ENCODE data around the gene LEMD2.

The LEMD2 gene

DNA sequence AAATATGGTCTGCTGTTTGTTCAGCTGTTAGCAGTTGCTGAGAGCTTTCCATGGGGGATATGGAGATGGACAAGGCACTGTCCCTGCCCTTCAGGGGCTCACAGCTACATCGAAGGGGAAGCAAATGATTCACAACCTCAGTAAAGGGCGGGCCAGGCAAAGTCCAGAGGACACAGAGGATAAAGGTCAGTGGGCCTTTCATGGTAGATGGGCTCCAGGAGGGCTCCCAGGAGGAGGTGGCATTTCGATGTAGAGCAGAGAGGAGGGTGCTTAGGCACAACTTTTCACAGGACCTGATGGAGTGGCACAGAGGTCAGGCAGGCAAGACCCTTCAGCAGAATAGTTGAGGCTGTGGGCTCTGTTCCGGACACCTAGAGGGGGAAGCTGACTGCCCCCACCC is 30.1 kb upstream of the LEMD2 start:
- DNase-seq (ENCODE audit: low read depth): no peak

DNA sequence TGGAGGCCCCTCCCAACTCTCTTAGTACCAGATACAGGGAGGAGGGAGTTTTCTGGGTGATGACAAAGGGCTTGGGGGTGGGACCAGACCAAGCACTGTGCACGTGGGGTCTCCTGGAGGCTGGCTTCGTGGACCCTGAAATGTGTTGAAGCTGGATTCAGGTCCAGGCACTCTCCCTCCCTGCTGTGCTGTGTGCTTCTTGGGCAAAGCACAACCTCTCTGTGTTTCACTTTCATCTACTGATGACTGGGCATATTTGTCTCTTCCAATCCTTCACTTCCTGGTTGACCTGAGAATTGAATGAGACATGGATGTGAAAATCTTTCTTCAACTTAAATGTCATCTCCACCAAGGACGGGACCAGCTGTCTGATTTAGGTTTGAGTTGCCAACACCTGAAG is 29.4 kb upstream of the LEMD2 start:
- DNase-seq (ENCODE audit: low read depth): no peak

DNA sequence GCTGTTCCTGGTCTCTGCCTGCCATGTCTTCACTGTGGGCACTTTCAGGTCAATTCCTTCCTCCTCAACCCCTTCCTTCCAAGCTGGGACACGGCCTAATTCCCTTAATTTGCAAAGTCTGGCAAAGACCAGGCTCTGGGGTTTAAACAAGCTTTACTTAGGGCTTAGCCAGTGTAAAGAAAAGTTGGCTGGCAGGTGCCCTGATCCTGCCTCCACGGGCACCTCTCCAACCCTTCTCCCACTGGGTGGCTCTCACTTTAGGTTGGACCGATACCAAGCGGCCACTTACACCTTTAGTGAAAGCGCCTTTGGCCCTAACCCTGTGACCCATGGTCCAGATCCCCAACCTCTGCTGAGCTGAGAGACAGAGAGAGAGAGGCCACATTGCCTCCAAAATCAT is 28.6 kb upstream of the LEMD2 start:
- DNase-seq (ENCODE audit: low read depth): no peak

DNA sequence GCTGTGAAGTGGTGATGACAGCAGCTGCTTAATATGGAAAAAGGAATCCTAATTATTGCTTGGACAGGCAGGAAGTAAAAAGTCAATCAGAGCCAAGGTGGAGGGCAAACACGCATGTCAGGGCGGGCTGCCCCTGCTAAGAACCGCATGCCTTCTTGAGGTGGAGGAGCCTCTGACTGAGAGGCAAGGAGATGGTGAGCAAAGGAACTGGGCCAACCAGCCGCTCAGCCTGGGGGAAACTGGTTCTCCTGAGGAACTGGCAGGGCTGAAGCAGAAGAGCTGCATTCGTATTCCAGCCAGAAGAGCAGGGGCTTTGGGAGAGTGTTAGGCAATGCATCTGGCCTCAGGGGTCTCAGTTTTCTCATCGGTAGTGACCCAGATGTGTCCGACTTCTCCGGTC is 28.0 kb upstream of the LEMD2 start:
- DNase-seq (ENCODE audit: low read depth): no peak

DNA sequence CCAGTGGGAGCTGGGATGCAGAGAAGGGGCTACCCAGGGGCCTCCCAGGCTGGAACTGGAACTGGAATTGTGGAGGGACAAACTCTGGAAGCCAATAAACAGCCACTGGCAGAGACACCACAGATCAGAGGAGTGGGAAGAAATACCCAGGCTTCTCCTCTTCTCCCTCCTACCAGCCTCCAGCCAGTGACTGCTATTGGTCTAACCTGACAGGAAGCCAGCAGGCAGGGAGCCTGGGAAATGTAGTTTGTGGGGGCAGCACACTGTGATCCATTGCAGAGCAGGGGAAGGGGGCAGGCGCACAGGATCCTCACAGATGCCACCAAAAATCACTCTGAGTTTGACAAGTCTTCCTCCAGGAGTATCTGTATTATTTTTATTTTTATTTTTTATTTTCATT is 26.9 kb upstream of the LEMD2 start:
- DNase-seq (ENCODE audit: low read depth): no peak

DNA sequence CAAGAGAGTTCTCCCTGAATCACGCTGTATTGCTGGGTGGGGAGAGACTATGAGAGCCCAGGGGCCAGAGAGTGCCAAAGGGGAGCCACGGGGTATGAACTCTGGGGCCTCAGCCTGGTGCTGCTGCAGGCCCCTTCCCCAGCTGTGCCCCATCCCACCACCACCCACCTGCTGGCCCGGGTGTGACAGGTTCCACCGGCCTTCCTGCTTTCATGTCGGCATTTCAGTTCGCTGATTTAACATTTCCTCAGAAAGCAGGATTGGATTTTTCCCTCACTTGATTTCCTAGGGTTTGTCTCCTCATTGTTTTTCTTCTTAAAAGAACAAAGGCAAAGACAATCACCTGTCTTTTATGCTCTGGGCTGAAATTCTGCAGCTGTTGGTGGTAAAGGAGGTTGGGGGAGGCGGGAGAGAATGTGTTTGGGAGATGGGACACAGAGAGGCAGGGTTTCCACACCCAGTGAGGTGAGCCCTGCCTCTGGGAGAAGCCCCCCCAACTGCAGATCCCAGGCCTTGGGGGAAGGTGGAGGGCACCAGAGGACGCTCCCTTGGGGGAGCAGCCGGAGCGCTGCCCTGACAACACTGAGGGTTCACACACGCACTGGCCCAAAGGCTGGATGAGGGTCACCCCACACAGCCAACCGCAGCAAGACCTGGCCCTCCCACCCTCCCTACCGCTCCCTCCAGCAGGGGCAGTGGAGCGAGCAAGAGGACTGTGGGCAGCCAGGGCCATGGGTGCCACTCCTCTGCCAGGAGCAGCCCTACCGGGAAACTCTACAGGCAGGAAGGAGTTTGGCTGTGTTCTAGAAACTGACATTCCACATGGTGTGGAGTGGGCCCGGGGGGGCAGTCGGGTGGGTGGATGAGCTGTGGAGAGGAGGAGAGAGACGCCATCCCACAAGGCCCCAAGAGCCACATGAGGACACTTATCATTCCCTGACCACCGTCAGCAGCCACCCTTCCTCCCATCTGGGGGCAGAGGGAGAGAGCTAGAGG is 25.4 kb upstream of the LEMD2 start:
- no peak for DNase-seq (ENCODE audit: low read depth)

DNA sequence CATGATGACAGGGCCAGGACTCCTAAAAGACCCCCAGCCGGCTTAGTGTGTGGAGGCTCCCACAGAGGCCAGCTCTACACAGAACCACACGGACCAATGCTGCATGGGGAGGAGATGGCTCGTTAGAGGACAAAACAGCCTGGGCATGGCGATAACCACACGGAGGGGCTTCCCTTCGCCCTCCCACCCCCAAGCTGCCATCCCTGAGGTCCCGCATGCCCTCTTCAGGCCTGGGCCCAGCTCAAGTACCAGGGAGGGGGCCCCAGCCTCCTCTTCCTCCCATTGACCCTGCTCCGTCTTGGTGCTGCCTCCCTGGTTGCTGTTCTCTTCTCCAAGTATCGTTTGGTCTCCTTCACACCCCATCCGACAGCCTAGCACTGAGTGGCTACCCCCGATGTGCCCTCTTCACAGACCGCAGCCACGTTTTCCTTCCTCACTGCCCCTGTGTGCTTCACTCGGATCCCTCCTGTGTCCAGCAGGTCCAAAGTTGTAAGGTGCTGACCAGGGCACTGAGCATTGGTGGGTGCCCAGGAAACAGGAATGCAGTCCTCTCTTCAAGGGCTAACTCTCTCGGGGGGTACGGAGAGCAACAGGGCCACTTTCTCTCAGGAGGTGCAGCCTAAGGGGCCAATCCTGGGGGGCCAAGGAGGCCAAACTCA is 24.4 kb upstream of the LEMD2 start:
- no peak for DNase-seq (ENCODE audit: low read depth)

DNA sequence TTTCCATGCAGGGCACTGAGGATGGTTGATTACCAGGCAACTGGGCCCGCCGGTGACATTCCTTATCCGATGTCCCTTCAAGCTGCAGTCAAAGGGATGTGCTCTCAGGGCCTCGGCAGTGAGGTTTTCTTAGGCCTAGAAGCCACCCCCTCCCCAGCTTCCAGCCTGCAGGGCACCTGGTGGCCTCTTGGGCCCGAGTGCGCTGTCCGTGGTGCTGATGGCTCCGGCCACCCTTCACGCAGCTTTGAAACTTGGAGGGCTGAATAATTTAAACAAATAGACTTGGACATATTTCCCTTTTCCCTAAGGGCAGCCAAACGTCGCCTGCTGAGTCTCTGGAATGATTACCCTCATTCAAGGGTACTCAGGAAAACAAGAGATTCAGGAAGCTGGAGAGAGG is 23.7 kb upstream of the LEMD2 start:
- no peak for DNase-seq (ENCODE audit: low read depth)

DNA sequence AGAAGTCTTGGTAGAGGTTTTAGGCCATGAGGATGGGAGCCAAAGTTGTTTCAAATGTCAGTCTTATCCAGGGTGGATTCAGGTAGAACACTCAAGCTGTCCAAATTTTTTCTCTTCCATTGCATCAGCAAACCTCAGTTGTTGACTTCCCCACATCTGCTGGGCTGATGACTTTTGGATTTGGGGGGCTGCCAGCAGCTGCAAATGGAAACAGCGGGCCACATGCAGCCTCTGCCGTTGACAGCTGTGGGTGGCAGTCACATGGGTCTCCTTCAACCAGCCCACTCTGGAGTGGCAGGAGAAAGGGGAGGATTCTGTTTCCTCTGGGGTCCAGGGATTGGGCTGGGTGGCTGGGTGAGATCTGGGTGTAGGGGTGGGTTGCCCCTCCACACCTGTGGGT is 20.7 kb upstream of the LEMD2 start:
- DNase-seq (ENCODE audit: low read depth): no peak

DNA sequence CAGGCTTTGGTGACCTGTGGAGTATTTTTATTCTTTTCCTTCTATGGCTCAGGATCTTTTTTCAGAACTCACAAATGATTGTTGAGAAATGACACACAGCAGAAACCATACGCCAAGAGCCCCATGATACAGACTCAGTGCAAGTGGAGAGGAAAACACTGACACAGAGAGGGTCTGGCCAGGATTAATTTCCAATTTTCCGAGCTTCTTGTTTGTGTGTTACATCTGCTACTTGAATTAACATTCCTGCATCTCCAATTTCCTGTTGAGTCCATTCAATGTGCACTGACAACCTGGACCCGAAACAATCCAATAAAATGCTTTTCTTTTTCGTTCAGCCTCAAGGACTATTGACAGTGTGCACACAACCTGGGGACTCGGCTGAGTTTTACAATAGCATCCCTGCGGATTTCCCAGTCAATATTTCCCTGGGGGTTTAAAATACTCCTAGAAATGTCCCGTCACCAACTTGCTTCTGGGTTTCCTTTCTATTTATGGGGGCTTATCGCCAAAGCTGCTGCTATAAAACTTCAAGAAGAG is 19.8 kb upstream of the LEMD2 start:
- no peak for DNase-seq (ENCODE audit: low read depth)

DNA sequence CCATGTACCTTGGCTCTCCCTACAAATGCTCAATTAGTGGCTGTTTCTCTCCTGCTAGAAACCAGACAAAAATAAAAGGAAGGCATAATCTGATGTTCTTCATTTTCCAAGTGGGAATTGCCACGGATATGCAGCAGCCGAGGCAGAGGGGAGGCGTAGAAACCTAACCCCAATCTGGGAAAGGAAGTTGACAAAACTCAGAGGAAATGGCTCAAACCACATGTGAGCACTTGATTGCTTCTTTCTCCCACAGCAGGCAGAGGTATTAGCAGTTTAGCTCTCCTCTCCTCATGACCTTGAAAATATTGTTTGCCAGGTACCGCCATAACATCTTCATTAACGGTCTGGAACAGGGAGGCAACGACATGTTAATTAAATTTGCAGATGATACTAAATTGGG is 18.7 kb upstream of the LEMD2 start:
- DNase-seq (ENCODE audit: low read depth): no peak

DNA sequence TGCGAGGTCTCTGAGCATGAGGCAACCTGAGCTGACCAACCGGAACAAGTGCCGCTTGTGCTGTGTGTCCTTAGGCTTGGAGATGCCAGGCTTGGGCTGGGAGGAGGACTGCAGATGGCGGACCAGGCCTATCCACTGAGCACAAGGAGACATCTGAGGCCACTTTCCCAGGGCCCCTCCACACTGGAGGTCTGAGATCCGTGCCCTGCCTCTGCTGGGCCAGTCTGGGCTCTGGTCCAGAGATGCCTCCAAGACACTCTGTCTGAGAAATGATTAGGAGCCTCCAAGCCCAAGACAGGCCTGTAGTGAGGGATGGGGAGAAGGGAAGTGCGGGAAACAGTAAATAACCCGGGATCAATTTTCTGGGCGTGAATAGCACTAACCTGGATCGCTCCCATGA is 17.9 kb upstream of the LEMD2 start:
- no peak for DNase-seq (ENCODE audit: low read depth)

DNA sequence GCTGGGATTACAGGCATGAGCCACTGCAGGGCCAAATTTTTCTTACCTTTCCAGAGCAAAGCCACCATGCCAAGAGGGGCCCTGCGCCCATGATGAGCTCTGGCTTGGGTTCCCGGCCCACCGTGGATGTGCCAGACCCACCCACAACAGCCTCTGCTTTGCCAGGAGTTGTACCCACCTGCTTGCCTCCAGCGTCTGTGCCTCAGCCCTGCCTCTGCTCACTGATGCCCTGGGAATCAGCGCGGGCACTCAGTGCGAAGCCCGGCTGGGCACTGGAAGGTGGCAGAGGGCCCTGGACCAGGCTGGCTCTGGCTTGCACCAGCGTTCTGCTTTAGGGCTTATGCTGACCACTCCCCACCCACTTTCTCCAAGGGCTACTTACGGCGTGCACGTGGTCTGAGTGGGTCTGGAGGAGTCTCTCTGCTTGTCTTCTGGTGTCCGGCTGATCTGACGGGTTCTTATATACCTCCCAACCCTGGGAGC is 14.7 kb upstream of the LEMD2 start, which contains the start of gene MLN:
Gene MLN (minus strand): TSS at position 433 of the 483 bp plus-strand sequence. CDS start 2,840 bp downstream, outside the sequence.
- no peak for DNase-seq (ENCODE audit: low read depth)

DNA sequence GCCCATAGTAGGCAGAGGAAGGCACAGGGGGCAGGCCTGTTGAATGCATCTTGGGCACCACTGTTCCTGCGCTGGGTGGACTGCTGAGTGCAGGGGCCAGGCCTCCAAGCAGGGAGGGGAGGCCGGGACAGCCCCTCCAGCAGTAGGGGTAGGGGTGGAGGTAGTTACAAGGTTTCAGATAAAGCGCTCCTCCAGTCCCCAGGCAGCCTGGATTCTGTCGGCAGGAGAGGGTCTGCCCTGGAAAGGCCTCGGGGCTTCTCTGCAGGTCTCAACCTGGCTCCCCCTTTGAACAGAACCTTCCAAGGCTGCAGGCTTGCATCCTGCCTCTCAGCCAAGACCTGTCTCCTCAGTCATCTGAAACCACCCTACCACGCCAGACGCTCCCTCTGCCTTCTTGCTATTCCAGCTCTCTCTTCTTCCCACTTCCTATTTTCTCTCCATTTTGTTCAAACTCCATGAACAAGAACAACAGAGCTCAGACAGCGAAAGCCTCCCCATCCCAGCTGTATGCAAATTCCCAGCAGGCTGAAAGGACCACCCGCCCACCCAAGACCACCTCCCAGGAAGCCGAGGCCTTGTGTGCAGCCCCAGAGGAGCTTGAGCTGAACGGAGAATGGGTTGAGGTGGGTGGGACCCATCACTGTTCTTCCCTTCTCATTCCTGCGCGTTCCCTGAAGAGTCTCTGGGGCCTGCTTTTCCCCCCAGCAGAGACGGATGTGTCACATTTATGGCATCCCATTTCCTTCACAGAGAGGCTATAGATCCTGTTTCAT is 13.4 kb upstream of the LEMD2 start:
- no peak for DNase-seq (ENCODE audit: low read depth)

DNA sequence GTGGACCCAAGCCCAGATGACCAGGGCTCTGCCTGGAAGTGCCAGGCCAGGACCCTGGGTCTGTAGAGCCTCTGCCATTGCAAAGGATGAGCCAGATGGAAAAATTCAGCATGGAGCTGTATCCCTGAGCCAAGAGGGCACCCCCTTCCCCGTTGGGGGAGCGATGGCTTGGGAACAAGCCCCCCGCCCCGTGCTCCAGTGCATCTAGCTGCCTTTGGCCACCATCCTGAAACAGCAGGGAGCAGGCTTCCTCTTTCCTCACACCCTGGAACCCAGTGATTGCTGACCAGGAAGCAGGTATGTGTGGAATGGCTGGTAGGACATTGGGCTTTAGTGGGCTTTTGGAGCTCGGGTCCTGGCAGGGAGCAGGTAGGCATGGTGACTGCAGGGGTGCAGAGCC is 12.7 kb upstream of the LEMD2 start:
- no peak for DNase-seq (ENCODE audit: low read depth)

DNA sequence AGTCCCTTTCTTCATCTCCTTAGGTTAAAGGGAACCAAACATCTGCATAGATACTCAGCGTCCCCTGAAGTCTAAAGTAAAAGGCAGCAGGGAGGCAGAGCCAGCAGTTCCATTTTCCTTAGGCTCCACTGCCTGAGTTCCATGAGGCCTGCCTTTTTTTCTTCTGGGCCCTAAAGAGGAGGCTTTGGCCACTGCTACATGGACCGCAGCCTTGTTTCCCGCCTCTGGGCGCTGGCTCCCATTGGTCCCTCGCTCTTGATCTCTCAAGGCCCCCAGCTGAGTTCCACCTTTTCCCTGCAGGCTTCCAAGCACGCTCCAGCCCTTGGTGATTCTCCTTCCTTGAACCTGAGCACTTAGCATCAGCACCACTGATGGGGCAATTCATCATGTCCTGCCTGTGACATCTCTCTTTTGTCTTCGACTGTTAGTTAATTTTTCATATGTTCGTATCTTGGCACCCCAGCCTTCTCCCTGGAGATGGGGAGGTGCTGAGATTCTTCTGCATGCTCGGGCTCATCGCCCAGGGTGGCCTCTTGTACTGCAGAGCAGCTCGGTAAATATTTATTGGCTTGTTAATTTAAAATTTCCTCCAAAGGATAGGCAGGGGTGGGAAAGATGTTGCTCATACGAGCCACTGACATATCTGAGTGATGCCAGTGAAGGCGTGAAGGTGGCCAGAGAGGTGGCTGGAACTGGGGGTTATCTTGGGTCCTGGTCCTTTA is 11.5 kb upstream of the LEMD2 start:
- no peak for DNase-seq (ENCODE audit: low read depth)

DNA sequence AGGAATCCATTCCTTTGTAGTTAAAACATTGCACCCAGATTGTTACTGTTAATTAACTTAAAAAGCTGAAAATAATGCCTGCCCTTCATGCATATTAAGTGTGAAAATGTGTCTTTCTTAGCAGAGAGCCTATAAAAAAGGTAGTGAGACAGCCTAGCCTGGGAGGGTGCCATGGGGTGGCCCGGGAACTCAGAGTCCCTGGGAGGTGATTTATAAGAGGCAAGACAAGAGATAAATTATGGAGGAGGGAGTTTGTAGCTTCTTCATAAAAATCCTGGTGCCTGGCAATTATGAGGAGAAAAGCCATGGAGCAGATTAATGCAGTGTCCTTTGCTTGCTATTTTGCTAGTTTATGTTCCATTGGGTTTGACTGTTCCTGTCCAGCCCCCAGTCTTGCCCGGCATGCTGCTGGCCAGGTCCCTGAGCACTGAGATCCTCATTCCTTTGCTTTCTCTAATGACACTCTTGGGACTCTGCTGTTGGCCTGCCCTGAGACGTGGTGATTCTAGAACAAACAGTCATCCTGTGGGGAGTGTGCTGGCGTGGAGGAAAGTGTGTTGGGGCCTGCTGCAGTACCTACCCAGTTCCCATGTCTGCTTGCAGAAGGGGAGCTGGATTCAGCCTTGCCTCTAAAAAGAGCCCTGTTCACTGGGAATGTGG is 10.7 kb upstream of the LEMD2 start:
- DNase-seq (ENCODE audit: low read depth): no peak

DNA sequence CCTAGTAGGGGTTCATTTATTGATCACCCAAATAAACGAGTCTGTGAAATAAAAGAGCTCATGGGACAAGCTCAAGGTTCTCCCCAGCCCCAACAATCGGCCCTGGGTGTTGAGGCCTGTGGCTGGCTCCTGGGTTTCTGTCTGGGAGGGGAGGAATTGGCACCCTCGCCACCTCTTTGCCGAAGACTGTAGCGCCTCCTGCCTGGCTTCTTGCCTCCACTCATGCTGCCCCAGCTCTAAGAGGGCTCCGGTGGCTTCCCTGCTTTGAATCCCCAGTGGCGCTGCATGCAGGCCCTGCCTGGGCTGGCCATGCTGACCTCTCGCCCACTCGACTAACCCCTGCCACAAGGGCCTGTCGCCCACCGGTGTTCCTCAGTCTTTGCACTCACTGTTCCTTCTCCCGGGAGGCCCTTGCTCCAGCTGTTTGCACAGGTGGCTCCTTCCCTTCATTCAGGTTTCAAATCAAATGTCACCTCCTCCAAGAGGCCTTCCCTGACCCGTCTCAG is 9.5 kb upstream of the LEMD2 start:
- no peak for DNase-seq (ENCODE audit: low read depth)

DNA sequence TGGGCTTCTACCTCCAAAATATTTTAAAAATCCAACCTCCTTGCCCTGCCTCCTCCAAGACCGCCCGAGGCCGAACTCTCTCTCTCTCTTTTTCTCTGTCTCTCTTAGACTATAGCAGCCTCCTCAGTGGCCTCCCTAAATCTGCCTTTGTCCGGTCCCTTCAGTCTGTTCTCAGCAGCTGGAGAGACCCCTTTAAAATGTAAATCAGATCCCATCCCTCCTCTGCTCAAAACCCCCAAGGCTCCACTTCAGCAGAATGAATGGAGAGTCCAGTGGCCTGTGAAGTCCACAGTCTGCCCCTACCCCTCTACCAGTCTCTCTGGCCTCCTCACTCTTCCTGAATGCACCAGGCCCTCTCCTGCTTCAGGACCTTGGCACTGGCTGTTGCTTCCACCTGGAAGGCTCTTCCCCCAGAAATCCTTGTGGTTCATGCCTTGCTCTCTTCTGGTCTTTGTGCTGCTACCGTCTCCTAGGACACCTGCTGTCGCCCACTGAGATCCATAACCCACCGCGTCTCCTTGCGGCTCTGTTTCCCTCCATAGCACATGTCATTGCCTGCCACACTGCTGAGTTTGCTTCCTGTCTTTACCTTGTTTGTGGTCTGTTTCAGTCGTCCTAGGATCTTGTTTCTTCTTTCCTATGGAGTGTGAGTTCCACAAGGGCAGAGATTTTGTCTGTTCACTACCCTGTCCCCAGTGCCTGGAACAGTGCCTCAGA is 8.9 kb upstream of the LEMD2 start:
- no peak for DNase-seq (ENCODE audit: low read depth)
